A549 (cell line): ENCODE results near the gene CUL9.

Experiments used
- CTCF ChIP-seq: fragments of >200 bp; sonication (Bioruptor Twin); formaldehyde crosslinking; IDR thresholded peaks from 3 replicates; pipeline ENCODE4 v1.5.1; 2016
- EP300 ChIP-seq, 2 experiments: fragments of >200 bp; sonication (Bioruptor Twin); formaldehyde crosslinking; IDR thresholded peaks; 2 replicates in 1 of 2; 3 replicates in 1 of 2; pipeline ENCODE4 v1.6.1; 2016 to 2017
- KDM1A ChIP-seq: fragments of 200-600 bp; sonication (generic); IDR thresholded peaks from 2 replicates; pipeline ENCODE4 v1.6.1; 2016; ENCODE audit warnings: low read depth, mild to moderate bottlenecking
- KDM5A ChIP-seq: fragments of 200-600 bp; sonication (generic); IDR thresholded peaks from 2 replicates; pipeline ENCODE4 v1.6.1; 2016; ENCODE audit warnings: antibody characterized with exemption, mild to moderate bottlenecking
- NR3C1 ChIP-seq: fragments of >200 bp; sonication (Bioruptor Twin); formaldehyde crosslinking; IDR thresholded peaks from 3 replicates; pipeline ENCODE4 v1.6.1; 2017
- POLR2A ChIP-seq: IDR thresholded peaks from 2 replicates; pipeline ENCODE4 v1.6.1; 2012; ENCODE audit warnings: mild to moderate bottlenecking, low read length
- POLR2AphosphoS2 ChIP-seq: conservative IDR thresholded peaks from 2 replicates; pipeline ENCODE4 v1.6.1; 2012; ENCODE audit warnings: low read length, improper control_type of control experiment, inconsistent platforms
- RAD21 ChIP-seq, 2 experiments: fragments of >200 bp in 1 of 2; sonication (Bioruptor Twin) in 1 of 2; formaldehyde crosslinking in 1 of 2; IDR thresholded peaks in 1 of 2; conservative IDR thresholded peaks in 1 of 2; 2 replicates in 1 of 2; 3 replicates in 1 of 2; pipeline ENCODE4 v1.6.1; 2012 to 2018; ENCODE audit warnings: inconsistent platforms in 1 of 2
- TP53 ChIP-seq: fragments of 250-450 bp; sonication (Bioruptor Pico); IDR thresholded peaks from 2 replicates; pipeline ENCODE4 v1.5.0; 2021; ENCODE audit warnings: mild to moderate bottlenecking, moderate library complexity

GRCh38 chr6:43223175-43223574 is 41.2 kb downstream of the CUL9 start:
- TF ChIP-seq CTCF = no peak
- no peak for TF ChIP-seq POLR2A
- TF ChIP-seq KDM5A = no peak
- no peak for TF ChIP-seq RAD21 (conservative IDR thresholded peaks at IDR 0.05 in 1 of 2, IDR thresholded peaks at IDR 0.05 in 1 of 2)
- no peak for TF ChIP-seq EP300 (IDR thresholded peaks at IDR 0.05)
- no peak for TF ChIP-seq TP53 (CRISPR knock-in tag)
- no peak for TF ChIP-seq POLR2AphosphoS2
- TF ChIP-seq KDM1A = no peak
- TF ChIP-seq NR3C1 = no peak
